Mammary epithelial cell (primary cell): ENCODE results near the gene IGF2.

ENCODE experiments used
- EZH2 ChIP-seq: IDR thresholded peaks from 2 replicates; pipeline ENCODE4 v1.6.1; 2012; ENCODE audit warnings: low read length, inconsistent platforms, borderline replicate concordance
- TF ChIP-seq, protein P1 (sequence below), 2 donors: IDR thresholded peaks in 1 of 2; conservative IDR thresholded peaks in 1 of 2; 2 replicates each; pipeline ENCODE4 v1.5.1; 2011 to 2012; ENCODE audit warnings: inconsistent platforms in 2 of 2, low read length in 2 of 2, mild to moderate bottlenecking in 2 of 2, control low read depth in 1 of 2, low read depth in 1 of 2; ENCODE audit not compliant: insufficient read depth in 1 of 2; ENCODE audit errors: extremely low read depth in 1 of 2

DNA sequence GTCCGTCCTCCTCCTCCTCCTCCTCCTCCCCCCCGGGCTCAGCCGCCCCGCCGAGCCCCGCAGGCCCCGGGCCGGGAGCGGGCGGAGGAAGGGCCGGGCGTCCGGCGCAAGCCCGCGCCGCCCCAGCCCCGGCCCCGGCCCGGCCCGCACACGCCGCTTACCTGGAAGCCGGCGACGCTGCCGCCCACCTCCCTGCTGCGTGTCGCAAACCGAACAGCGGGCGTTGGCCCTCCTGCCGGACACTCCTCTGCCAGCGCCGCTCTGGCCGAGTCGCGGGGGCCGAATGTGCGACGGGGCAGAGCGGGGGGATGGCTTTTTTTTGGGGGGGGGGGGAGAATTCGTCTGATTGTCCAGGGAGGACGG is 1.1 kb downstream of the IGF2 start:
- TF ChIP-seq, protein P1, sequence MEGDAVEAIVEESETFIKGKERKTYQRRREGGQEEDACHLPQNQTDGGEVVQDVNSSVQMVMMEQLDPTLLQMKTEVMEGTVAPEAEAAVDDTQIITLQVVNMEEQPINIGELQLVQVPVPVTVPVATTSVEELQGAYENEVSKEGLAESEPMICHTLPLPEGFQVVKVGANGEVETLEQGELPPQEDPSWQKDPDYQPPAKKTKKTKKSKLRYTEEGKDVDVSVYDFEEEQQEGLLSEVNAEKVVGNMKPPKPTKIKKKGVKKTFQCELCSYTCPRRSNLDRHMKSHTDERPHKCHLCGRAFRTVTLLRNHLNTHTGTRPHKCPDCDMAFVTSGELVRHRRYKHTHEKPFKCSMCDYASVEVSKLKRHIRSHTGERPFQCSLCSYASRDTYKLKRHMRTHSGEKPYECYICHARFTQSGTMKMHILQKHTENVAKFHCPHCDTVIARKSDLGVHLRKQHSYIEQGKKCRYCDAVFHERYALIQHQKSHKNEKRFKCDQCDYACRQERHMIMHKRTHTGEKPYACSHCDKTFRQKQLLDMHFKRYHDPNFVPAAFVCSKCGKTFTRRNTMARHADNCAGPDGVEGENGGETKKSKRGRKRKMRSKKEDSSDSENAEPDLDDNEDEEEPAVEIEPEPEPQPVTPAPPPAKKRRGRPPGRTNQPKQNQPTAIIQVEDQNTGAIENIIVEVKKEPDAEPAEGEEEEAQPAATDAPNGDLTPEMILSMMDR (conservative IDR thresholded peaks at IDR 0.05 in 1 of 2, IDR thresholded peaks at IDR 0.05 in 1 of 2; ENCODE audit: extremely low read depth in 1 of 2, insufficient read depth in 1 of 2, low read depth in 1 of 2, low read length in 2 of 2), result no peak
- no peak for TF ChIP-seq EZH2
